G401.6 (cell line): ENCODE results near the gene PACS2.
"Not testable (repeated sequence)": the region's sequence is repeated elsewhere in the genome, so short reads cannot be mapped to it uniquely, and the experiment has no call there.

Source experiments
- FAIRE-seq: peaks from 2 replicates; lab custom pipeline; 2012; peaks lifted over from hg19 to GRCh38; lab: Jason Lieb, UNC

Gene PACS2

DNA sequence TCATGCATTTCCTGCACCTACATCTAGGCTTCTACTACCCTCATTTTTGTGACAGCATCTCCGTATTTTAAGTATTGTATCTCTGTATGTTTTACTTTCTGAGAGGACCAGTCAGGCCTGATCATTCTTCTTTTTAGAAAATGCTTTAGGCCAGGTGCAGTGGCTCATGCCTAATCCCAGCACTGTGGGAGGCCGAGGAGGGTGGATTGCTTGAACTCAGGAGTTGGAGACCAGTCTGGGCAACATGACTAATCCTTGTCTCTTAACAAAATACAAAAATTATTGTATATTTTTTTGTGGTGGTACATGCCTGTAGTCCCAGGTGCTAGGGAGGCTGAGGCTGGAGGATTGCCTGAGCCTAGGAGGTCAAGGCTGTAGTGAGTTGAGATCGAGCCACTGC is 36.9 kb downstream of the PACS2 start:
- FAIRE-seq: no peak

DNA sequence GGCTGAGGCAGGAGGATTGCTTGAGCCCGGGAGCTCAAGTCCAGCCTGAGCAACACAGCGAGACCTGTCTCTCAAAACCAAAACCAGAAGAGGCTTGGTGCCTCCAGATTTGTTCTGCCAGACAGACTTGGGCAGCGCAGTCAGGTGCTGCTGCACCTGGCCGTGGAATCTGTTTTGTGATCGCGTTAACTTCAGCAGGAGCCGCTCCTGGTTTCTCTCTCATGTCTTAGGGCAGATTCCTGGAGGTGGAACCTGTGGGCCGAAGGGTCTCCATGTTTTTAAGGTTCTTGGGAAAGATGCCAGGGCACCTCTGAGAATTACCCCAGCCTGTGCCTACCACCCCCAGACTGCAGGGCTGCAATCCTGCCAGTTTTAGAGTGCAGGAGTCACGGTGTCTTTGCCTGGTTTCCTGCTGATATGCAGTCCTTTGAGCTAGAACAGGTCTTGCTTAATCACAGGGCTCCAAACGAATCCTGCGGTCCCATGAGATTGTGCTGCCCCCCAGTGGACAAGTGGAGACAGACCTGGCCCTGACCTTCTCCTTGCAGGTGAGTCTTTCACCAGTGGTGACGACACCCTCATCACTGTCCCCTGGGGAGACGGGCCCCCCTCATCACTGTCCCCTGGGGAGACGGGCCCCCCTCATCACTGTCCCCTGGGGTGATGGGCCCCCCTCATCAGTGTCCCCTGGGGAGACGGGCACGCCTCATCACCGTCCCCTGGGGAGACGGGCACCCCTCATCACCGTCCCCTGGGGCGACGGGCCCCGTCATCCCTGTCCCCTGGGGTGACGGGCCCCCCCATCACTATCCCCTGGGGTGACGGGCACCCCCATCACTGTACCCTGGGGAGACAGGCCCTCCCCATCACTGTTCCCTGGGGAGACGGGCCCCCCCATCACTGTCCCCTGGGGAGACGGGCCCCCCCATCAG is 37.6 kb downstream of the PACS2 start:
- FAIRE-seq: peak; percentile 53

DNA sequence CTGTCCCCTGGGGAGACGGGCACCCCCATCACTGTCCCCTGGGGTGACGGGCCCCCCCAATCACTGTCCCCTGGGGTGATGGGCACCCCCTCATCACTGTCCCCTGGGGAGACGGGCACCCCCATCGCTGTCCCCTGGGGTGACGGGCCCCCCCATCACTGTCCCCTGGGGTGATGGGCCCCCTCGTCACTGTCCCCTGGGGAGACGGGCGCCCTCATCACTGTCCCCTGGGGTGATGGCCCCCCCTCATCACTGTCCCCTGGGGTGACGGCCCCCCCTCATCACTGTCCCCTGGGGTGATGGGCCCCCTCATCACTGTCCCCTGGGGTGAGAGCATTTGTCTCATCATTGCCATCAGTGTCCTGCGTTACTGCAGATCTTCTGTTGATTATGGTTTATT is 38.6 kb downstream of the PACS2 start:
- FAIRE-seq: no peak

DNA sequence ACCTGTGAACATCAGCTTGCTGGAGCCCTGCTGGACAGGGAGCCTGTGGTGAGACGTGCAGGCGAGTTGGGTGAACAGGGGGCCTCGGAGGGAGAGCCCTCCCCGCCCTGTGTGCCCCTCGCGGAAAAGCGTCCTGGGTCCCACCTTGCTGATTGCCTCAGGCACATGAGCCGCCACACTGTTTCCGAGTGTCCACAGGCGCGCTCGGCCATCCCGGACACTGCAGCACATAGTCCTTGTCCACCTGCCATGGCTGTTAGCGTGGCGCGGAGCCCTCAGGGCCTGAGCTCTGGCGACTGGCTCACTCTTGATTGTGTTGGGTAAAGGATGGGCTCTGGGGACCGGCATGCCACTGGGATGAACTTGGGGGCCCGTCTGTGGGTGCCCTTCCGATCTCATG is 40.0 kb downstream of the PACS2 start:
- no peak for FAIRE-seq

DNA sequence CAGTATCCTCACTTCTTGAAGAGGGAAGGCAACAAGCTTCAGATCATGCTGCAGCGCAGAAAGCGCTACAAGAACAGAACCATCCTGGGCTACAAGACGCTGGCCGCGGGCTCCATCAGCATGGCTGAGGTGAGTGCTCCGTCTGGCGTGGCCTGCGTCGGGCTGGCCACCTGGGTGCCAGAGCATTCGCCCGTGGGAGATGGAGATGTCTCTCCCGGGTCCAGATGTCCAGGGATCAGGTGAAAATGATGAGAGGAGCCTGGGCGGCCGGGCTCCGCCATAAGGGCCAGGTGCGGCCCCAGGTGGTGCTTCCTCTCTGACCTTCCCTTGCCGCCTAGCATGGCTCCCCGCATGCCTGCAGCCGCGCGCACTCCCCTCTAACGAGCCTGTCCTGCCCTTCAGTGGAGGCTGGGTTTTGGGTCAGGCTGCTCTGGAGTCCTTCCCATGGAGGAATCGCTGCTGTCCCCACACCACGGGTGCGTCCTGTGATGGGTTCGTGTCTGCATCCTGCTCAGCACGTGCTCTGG is 40.6 kb downstream of the PACS2 start:
- no peak for FAIRE-seq

DNA sequence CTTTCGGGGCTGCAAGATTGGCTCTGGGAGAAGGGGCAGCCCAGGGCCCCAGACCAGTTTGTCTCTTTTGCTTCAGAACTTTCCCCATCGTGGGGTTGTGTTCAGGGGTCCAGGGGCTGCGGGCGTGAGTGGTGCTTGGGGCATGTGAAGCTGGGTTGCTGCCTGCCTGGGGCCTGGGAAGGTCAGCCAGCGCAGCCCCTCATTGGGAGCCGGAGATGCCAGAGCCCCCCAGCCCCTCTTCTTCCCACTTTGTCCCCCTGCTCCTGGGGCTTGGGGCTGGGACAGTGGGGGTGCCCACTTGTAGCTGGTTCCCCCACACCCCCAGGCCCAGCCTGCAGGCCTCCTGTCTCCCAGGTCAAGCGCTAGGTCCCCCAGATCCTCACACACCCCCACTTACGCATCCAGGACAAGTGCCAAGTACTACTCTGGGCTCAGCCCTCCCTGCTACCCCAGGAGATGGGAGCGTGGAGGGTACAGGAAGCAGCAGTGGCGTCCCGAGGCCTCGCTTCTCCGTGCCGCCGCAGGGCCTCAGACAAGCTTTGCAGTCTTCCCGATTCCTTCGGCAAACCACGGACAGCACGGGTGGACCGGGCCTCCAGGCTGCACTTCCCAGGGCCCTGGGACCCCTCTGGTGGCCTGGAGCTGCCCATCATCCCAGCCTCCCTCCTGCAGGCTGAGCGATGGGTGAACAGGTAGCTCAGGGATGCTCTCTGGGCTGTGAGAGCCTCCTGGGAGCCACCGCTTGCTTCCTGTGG is 41.5 kb downstream of the PACS2 start:
- no peak for FAIRE-seq

DNA sequence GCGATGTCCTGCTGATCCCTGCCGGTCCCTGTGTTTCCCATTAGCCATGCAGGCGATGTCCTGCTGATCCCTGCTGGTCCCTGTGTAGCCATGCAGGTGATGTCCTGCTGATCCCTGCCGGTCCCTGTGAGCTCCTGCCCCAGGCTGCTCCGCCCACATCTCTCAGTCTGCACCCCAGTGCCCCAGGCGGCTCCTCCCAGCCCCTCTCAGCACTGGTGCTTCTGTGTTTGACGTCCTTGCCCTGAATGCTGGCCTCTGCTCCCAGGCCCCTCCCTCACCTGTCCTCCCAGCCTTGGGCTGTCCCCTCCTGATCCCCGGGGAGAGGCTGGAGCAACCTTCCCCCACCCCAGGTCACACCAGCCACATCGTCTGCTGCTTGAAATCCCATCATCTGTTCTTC is 42.4 kb downstream of the PACS2 start:
- no peak for FAIRE-seq

DNA sequence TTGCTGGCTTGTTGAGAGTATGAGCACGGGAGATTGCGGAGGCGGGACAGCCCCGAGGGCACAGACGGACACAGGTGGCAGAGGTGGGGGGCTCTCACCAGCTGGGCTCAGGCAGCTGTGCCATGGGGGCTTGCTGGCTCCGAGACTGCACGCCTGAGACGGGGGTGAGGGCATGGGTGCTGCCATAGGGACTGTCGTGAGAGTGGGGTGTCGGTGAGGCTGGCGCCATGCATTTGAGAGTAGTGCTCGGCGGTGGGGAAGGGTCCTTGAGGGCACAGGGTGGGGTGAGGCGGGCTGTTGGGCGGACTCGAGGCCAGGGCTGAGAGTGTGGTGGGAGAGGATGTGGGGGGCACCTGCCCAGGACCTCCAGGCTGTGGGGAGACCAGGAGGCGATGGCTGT is 43.1 kb downstream of the PACS2 start:
- FAIRE-seq: no peak

DNA sequence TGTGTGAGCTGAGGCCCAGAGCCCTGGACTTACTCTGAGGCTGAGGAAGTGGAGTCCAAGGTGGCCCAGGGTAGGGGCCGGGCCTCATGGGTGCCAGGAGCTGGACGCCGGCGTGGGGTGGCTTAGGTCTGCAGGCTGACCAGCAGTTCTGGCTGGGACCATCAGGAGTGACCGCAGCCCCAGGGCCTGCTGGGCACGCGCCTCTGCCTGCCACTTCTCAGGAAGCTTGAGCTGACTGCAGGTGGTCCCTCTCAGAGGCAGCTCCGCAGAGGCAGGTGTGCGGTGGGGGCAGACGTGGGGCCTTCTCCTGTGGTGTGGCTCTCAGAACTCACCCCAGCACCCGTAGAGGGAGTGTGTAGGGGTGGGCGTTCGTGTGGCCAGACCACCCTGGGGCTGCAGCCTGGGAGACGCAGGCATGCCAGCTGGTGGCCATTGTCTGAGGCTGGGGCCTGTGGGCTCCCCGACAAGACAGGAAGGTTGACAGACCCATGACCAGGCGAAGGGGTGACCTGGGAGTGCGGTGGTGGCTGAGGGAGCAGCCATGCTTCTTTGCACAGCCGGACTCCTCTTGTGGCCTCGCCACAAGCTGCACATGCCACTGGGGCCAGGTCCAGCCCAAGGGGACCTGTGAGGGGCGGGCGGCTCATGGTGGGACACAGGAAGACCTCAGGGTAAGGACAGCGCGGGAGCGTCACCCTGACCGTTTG is 43.7 kb downstream of the PACS2 start:
- FAIRE-seq: no peak

DNA sequence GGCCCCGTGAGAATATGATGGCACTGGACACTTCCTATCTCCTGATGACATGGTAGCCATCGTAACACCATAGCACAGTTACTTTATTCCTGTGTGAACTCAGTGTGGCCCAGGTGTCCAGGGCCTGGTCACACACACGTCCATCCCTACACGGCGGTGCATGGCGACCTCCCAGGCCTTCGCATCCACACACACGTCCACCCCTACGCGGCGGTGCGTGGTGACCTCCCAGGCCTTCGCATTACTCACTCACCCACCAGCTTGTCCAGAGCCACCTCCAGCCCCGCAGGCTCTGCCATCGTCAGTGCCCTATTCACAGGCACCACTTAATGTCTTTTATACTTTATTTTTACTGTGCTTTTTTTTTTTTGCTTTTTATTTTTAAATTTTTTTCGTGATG is 44.4 kb downstream of the PACS2 start:
- FAIRE-seq: no peak

DNA sequence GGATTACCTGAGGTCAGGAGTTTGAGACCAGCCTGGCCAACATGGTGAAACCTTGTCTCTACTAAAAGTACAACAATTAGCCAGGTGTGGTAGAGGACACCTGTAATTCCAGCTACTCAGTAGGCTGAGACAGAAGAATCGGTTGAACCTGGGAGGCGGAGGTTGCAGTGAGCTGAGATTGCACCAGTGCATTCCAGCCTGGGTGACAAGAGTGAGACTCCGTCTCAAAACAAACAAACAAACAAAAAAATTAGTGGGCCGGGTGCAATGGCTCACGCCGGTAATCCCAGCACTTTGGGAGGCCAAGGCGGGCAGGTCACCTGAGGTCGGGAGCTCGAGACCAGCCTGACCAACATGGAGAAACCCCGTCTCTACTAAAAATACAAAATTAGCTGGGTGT is 46.9 kb downstream of the PACS2 start:
- not testable (repeated sequence) for FAIRE-seq

DNA sequence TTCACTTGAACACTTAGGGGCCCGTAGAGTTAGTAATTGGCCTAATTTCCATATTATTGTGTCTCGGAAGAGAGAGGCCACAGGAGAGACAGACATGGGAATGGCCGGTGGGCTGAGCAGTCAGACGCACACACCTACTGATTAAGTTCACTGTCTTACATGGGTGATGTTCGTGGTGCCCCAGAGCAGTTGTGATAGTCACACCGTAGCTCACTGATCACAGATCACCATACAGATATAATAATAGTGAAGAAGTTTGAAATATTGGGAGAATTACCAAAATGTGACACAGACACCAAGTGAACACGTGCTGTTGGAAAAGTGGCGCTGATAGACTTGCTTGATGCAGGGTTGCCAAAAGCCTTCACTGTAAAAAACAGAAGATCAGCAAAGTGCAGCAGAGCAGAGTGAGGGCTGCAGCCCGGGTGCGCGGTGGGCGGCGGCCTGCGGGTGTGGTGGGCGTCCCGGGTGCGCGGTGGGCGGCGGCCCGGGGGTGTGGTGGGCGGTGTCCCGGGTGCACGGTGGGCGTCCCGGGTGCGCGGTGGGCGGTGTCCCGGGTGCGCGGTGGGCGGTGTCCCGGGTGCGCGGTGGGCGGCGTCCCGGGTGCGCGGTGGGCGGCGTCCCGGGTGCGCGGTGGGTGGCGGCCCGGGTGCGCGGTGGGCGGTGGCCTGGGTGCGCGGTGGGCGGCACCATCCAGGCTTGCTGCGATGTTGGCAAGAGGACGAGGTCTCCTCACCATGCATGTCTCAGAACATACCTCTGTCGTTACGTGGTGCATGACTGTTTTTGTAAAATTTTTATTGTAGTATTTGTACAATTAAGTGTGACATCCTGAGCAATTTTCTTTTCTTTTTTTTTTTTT is 49.5 kb downstream of the PACS2 start:
- no peak for FAIRE-seq

DNA sequence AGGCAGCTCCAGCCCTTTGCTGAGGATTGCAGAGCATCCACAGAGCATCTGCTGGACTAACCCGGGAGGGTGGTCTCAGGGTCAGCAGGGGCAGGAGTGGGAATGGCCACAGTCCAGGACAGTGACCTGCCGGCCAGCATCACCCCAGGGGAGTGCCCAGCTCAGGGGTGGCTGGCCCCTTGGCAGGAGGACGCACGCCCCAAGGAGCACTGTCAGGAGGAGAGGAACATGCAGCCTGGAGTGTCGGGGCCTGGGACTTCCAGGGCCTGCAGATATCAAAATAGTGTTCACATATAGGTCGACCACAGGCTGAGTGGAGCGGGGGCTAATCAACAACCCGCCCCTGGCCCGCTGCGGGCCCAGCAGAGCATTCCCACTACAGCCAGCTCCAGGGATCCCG is 50.6 kb downstream of the PACS2 start:
- FAIRE-seq: no peak

DNA sequence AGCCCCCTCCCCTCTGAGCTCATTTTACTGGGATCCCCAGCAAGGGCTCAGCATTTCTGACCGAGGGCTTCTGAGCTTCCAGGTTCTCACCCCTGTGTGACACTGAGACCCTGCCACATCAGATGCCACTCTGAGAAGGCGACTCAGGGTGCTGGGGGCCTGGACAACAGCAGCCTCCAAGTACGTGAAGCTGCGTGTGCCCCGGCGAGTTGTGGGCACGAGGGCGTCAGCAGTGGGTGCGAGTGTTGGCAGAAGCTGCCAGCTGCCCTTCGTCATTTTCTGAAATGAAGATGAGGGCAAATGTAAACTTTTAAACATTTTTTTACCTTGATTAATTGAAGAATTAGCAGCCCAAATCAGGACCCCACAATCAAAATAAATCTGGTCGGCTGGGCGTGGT is 51.1 kb downstream of the PACS2 start:
- FAIRE-seq: no peak

DNA sequence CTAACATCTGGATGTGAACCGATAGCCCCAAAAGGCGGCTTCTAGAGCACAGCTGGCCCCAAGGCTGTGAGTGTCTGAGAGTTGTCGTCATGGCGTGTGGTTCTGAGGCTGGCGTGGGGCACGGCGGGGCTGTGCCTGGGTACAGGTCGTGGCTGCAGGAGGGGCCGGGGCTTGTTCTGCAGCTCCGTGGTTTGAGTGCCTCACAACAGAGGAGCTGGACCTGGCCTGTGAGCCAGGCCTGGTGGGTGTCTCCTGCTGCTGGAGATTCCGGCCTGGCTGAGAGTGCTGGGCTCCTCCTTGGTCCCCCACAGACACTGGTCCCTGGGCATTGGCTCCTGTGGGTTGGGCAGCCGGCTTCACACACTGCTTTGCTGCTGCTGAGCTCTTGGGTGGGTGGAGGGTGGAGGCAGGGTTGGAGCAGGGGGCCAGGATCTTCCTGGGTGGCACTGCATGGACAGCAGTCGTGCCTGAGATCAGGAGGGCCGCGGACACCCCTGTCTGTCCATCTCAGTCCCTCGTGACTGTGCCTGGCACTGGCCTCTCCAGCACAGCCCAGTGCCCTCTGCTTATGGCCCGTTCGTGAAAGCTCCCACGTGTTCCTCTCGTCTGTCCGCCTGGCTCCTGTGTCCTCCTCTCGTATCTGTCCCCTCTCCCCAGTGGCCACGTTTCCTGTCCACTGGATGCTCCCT is 52.0 kb downstream of the PACS2 start:
- no peak for FAIRE-seq

DNA sequence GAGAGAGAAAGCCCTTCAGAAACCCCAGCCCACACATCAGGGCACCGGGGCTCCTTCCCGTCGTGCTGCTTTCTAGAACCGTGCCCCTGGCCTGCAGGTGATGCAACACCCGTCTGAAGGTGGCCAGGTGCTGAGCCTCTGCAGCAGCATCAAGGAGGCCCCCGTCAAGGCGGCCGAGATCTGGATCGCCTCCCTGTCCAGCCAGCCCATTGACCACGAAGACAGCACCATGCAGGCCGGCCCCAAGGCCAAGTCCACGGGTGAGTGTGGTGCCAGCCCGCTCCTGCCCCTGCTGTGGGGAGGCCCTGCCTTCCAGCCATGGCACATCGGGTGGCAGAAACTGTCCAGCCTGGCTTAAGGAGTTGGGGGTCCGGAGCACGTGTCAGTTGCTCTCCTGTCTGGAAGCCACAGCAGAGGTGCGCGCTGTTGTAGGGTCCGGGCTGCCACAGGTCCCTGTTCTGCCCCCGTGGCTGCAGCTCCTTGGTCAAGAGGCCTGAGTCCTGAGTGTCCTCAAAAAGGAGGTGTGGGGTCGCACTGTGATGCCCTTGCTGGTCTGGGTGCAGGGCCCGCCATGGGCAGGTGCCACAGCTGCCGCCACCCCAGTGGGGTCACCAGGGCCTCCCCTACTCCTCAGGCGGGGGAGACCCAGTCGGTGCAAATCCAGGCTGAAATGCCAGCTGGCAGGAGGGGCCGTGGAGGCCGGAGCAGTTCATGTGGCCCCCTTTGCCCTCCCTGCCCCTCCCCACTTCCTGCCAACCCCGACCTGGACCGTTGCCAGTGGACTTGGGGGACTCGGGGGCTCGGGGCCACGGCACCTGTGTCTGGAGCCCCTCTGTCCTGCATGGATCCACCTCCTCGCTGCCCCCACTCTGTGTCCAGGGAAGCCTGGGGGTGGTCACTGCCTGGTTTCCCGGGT is 52.8 kb downstream of the PACS2 start:
- FAIRE-seq: no peak

DNA sequence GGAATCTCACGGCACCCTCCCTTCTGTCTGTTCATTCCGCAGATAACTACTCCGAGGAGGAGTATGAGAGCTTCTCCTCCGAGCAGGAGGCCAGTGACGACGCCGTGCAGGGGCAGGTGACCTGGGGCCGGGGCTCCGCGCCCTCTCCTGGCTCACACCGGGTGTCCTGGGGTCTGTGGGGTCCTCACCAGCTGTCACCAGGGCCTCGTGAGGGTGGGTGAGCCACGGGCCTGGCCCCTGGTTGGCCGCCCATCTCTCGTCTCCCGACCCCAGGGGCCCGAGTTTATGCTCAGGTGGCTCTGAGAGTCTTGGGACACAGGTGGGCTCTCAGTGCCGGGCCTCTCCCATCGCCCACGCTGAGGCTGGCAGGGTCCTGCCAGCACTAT is 53.5 kb downstream of the PACS2 start:
- no peak for FAIRE-seq

DNA sequence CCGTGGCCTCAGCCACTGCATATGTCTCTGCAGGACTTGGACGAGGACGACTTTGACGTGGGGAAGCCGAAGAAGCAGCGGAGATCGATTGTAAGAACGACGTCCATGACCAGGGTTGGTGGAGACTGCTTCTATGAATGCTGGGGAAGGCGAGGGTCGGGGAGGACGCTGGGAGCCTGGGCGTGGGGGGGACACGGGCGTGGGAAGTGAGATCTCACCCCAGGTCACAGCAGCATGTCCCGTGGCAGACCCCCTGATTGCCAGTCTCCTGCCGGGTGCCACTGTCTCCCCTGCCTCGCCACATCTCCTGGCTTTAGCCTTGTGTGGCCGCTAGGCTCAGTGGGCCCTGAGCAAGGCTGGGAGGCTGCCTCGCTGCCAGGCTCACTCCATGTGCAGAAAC is 53.9 kb downstream of the PACS2 start:
- no peak for FAIRE-seq

DNA sequence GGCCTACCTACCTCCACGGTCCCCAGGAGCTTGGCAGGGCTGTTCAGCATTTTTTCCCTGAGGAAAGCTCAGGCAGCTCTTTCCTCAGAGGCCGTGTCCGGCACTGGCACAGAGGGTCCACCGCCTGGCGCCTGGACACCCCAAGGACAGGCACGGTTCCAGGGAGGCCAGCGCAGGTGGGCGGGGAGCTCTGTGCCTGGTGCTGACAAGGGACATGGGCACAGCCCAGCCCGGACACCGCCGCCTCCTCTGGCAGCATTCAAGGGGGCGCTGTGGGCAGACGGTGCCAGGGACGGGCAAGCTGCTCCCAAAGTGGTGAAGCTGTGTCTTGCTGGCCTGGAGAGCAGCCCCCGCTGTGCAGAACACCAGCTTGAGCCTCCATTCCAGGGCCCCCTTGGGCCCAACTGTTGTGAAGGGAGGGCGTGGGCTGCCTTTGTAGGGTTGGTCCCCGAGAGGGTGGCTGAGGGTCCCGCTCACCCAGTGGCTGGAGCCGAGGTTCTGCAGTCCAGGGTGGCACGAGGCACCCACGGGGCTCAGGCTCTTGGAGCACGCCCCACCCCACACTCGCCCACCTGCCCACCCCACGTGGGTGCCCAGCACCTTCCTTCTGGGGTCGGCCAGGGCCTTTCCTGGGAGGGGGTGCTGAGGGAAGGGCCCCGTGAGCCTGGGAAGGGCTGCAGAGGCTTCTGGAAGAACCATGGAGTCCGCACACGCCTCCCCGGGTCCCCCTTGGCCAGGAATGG is 54.5 kb downstream of the PACS2 start:
- no peak for FAIRE-seq
